OCI-LY3 (cell line): Measurements from ENCODE around the gene RTN4R.
A peak's percentile ranks its signal among the peaks of the same experiment; 100 is the strongest.

Source experiments
- H2AFZ ChIP-seq: fragments of 200-600, 300-600 bp; shearing (Covaris generic); 2 replicates; pipeline ENCODE4 v1.6.0; 2014; ENCODE audit warnings: antibody characterized with exemption, low read depth, low read length
- H3K27ac ChIP-seq: fragments of 200-600, 300-600 bp; sonication (generic); 2 replicates; pipeline ENCODE4 v1.5.1; 2014; ENCODE audit warnings: mild to moderate bottlenecking, low read length, moderate library complexity, mixed read lengths
- H3K27me3 ChIP-seq: fragments of 200-600, 300-600 bp; sonication (generic); 2 replicates; pipeline ENCODE4 v1.6.1; 2014; ENCODE audit warnings: low read depth, low read length, mixed read lengths
- H3K36me3 ChIP-seq: fragments of 200-600, 300-600 bp; sonication (generic); replicated peaks from 2 replicates; pipeline ENCODE3; 2014; ENCODE audit warnings: low read depth, low read length, mixed read lengths
- H3K4me1 ChIP-seq: fragments of 300-600, 200-600 bp; sonication (generic); 2 replicates; pipeline ENCODE4 v1.6.1; 2014; ENCODE audit warnings: low read length, mixed read lengths
- H3K4me2 ChIP-seq: fragments of 200-600, 300-600 bp; sonication (generic); 2 replicates; pipeline ENCODE4 v1.6.1; 2014; ENCODE audit warnings: low read length, mixed read lengths
- H3K4me3 ChIP-seq: fragments of 300-600, 200-600 bp; sonication (generic); 2 replicates; pipeline ENCODE4 v1.5.1; 2014; ENCODE audit warnings: antibody characterized with exemption, mild to moderate bottlenecking, low read length, moderate library complexity
- H3K79me2 ChIP-seq: fragments of 300-600, 200-600 bp; shearing (Covaris generic); 2 replicates; pipeline ENCODE4 v1.6.1; 2014; ENCODE audit warnings: mild to moderate bottlenecking, low read length, mixed read lengths
- H3K9ac ChIP-seq: fragments of 300-600, 200-600 bp; shearing (Covaris generic); 2 replicates; pipeline ENCODE4 v1.6.0; 2014; ENCODE audit warnings: mild to moderate bottlenecking, low read length, moderate library complexity
- H3K9me3 ChIP-seq: fragments of 200-600, 300-600 bp; shearing (Covaris generic); 2 replicates; pipeline ENCODE4 v1.6.1; 2014; ENCODE audit warnings: low read length, mixed read lengths; ENCODE audit not compliant: insufficient read depth
- H4K20me1 ChIP-seq: fragments of 200-600, 300-600 bp; sonication (generic); 2 replicates; pipeline ENCODE4 v1.6.1; 2016; ENCODE audit warnings: low read length, mixed read lengths; ENCODE audit not compliant: insufficient read depth
- CTCF ChIP-seq: fragments of 200-600, 300-600 bp; sonication (generic); IDR thresholded peaks from 2 replicates; pipeline ENCODE4 v1.5.1; 2014; ENCODE audit warnings: antibody characterized with exemption, low read length, low read depth
- EZH2phosphoT487 ChIP-seq: fragments of 200-600 bp; shearing (Covaris generic); IDR thresholded peaks from 2 replicates; pipeline ENCODE4 v1.6.1; 2018; ENCODE audit warnings: antibody characterized with exemption, mixed run types, low read depth

RTN4R gene

GRCh38 chr22:20298803-20299745 is 31.0 kb upstream of the RTN4R start:
- H3K36me3 ChIP-seq = no peaks in the 10 kb centered on the region
- H3K9ac ChIP-seq = peak overlapping the region; percentile 13; the same call in 1 of the 2 replicates
- H3K79me2 ChIP-seq = no peaks in the 10 kb centered on the region
- H3K27ac ChIP-seq = no peak overlapping the region
- TF ChIP-seq CTCF (no peak), EZH2phosphoT487 (no peak)
- H3K4me3 ChIP-seq = peak overlapping the region; percentile 74
- no peaks in the 10 kb centered on the region for H3K4me1 ChIP-seq
- H3K4me2 ChIP-seq = peak overlapping the region; percentile 69
- H3K27me3 ChIP-seq = peaks cover 8% of the 10 kb centered on the region; the same call in 1 of the 2 replicates
- H3K9me3 ChIP-seq = no peaks in the 10 kb centered on the region
- H4K20me1 ChIP-seq = no peaks in the 10 kb centered on the region
- H2AFZ ChIP-seq = no peak overlapping the region; the same call in 1 of the 2 replicates

- H4K20me1 ChIP-seq = no peaks in the 10 kb centered on the region
- no peak overlapping the region for H3K9ac ChIP-seq
- no peak overlapping the region for H3K27ac ChIP-seq
- no peaks in the 10 kb centered on the region for H3K79me2 ChIP-seq
- H2AFZ ChIP-seq = no peak overlapping the region
- TF ChIP-seq CTCF (no peak), EZH2phosphoT487 (no peak)
- no peaks in the 10 kb centered on the region for H3K36me3 ChIP-seq
- H3K4me2 ChIP-seq = no peak overlapping the region
- no peaks in the 10 kb centered on the region for H3K4me1 ChIP-seq
- no peaks in the 10 kb centered on the region for H3K9me3 ChIP-seq
- H3K4me3 ChIP-seq = no peak overlapping the region
- H3K27me3 ChIP-seq = peaks cover 8% of the 10 kb centered on the region; the same call in 1 of the 2 replicates
Measured at GRCh38 chr22:20298110-20298802, 30.1 kb upstream of the RTN4R start.

GRCh38 chr22:20297414-20298109 is 29.4 kb upstream of the RTN4R start:
- H3K4me1 ChIP-seq = no peaks in the 10 kb centered on the region
- no peak overlapping the region for H3K4me3 ChIP-seq
- no peak overlapping the region for H3K27ac ChIP-seq
- TF ChIP-seq EZH2phosphoT487 (no peak), CTCF (no peak)
- no peaks in the 10 kb centered on the region for H3K79me2 ChIP-seq
- H3K36me3 ChIP-seq = no peaks in the 10 kb centered on the region
- H3K9me3 ChIP-seq = no peaks in the 10 kb centered on the region
- H3K4me2 ChIP-seq = no peak overlapping the region
- no peaks in the 10 kb centered on the region for H4K20me1 ChIP-seq
- H3K27me3 ChIP-seq = peaks cover 10% of the 10 kb centered on the region; the same call in 1 of the 2 replicates
- H3K9ac ChIP-seq = no peak overlapping the region
- H2AFZ ChIP-seq = no peak overlapping the region

GRCh38 chr22:20296598-20296997 is 28.5 kb upstream of the RTN4R start:
- H3K9me3 ChIP-seq = no peaks in the 10 kb centered on the region
- no peak overlapping the region for H3K27ac ChIP-seq
- H3K4me1 ChIP-seq = no peaks in the 10 kb centered on the region
- no peak overlapping the region for H3K4me2 ChIP-seq
- H2AFZ ChIP-seq = no peak overlapping the region
- H3K9ac ChIP-seq = no peak overlapping the region
- no peaks in the 10 kb centered on the region for H4K20me1 ChIP-seq
- no peak overlapping the region for H3K4me3 ChIP-seq
- peaks cover 14% of the 10 kb centered on the region; the same call in 1 of the 2 replicates for H3K27me3 ChIP-seq
- TF ChIP-seq EZH2phosphoT487 = no peak
- no peak for TF ChIP-seq CTCF
- H3K36me3 ChIP-seq = no peaks in the 10 kb centered on the region
- no peaks in the 10 kb centered on the region for H3K79me2 ChIP-seq
